NK-92 treated with Interleukin-12 subunit alpha and Interleukin-12 subunit beta, amount 100 ng/mL, for 24 hours (cell line): Measurements from ENCODE around the gene MGME1.

ENCODE experiments used
- DNase-seq: peaks from one replicate; lab custom pipeline; 2025; lab: John Stamatoyannopoulos, UW

Gene MGME1

DNA sequence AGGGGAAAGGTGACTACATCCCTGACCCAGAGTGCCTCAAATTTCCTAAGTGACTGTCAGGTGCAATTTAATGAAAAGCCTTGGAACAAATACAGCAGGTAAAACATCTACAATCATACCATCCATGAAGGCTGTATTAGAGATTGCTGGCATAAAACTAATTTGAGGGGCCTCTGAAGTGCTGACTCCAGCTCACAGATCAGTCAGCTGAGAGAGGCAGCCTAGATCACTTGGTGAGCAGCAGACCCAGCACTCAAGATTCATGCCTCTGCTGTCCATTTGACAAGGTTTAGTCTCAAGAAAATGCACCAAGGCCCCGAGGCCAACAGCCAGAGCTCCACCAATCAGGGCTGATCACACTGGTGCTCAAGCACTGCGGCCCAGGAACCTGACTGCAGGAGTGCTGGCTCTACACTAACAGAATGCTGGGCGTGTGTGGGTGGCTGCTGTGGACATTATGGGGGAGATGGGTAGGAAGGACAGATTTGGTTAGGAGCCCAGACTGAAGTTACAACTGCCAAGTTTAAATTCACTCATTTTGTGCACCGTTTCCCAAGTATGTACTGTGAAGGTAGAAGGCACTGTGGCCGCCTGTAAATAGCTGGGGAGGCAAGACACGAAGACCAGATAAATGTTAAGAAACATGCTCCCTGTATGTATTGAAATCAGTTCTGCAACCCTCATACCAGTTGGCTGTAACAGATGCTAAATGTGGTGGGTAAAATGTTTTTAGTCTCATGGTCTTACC is 28.4 kb upstream of the MGME1 start:
- DNase-seq: no peak

DNA sequence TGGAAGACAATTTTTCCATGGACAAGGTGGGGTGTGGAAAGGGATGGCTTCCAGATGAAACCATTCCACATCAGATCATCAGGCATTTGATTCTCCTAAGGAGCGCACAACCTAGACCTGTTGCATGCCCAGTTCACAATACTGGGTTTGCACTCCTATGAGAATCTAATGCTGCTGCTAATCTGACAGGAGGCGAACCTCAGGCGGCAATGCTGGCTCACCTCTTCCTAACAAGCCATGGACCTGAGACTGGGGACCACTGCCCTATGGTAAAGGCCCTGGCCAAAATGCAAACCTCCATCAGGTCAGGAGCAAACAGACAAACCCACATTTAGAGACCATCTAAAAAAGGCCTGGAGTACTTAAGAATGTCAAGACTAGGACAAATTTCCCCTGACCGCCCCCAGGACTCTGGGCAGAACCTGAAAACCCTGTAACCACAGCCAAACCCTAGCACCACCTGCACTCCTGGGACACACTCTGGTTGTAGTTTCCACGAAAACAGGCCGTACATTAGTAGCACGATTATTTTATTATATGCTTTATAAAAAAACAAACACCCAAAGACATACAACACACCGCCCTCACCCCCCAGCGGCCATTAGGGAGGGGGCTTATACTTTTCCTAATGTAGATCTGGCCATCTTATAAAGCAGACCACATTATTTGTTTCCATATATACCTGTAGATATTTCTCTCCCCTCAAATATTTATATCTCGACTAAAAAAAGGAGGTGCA is 27.6 kb upstream of the MGME1 start:
- DNase-seq: no peak

DNA sequence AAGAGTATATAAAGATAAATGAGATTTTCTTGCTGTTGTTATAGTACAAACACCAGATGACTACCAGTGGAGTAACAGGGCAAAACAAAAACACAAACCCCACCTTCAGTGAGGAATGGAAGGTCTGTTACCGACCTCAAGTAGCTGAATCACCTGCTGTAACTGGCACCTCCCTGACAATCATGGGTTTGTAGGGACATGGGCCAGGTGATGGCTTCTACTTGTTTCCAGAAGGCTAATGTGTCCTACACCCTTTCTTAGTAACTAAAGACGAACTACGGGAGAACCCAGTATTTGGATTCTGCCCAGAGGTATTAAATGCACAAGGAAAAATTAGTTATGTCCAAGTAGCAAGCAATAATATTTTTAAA is 27.0 kb upstream of the MGME1 start:
- DNase-seq: no peak

DNA sequence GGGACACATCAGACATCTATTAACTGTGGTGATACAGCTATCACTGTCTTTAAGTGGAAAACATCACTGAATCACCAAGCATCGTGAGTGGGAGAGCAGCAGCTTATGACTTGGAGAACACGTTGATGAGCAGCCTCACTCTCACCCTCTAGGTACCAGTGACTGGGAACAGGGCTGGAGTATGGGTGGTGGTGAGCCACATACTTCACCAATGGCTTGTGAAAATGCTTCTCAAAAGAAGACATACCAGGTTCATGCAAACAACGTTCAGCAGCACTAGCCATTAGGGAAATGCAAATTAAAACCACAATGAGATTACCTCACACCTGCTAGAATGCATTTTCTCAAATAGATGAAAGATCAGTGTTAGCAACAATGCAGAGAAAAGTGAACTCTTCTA is 25.5 kb upstream of the MGME1 start:
- DNase-seq: no peak

DNA sequence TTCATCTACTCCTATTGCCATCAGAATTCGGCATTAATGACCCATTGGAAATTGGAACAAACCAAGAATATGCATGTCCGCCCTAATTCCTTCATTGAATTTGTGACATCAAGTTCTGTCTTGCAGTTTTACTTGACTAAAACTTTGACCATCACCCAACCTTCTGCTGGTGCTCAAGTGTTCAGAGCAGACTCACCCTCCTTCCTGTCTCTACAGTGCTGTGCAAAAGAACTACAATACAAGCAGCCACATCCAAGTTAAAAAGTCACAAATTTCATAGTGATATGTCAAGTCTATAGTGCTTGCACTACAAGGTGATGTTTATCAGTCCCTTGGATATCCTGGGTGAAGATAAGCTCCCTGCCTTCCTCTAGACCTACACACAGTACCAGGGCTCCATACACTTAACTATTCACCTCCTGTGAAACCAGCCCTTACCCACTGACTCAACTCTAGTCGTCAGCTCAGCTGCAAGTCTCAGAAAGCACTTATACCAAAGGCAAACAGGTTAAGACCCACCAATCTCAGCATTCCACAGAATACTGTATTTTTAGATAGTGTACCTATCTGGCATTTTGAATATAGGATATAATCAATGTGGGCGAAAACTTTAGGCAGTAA is 23.9 kb upstream of the MGME1 start:
- DNase-seq: no peak

DNA sequence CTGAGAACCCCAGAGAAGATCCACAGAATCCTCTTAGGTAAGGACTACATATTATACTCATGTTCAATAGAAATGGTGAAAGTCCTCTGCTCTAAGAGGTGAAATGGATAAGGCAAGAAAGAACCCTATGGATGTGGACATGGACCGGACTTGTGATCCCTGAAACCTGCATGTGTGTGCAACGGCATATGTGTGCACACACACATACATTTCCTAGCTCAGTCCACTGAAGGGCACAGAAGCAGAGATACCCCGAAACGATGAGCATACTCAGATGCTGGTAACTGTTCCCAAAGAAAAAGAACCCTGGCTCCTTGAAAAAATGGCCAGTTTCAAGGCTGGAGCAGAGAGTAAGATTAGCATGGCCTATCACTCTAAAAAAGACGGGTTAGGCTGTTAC is 22.8 kb upstream of the MGME1 start:
- no peak for DNase-seq

DNA sequence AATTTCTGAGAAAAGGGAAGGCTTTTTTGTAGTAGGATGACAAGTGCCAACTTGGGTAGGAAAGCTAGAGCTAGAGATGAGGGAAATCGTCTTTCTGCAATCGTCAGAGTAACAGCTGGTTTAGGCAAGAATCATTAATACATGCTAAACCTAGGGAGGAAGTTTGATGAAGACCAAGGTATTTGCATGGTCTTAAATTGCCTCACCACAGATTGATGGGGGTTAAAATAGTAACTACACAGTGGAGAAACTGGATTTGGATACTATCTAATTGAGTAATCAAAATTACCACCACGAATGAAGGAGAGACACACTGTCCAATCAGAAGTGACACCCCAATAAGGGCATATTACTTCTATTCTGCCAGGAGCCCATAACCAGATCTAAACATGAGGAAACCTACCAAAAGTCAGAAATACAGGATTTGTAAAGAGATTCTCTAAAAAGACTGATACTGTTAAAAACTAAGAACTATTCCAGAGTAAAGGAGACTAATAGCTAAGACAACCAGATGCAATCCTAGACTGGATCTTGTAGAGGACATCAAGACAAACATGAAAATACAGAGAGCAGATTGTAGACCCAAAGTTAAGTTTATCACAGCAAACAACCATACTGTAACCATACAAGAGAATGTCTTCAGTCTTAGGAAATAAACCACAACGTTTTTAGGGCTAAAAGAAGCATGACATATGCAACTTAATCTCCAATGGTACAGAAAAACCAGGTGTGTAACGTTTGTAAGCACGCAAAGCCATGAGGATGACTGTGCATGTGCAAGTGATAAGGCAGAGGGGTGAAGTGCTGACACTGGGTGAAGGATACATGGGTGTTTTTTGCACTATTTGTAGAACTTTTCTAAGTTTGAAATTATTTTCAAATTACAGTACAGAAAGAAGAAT is 22.0 kb upstream of the MGME1 start:
- no peak for DNase-seq

DNA sequence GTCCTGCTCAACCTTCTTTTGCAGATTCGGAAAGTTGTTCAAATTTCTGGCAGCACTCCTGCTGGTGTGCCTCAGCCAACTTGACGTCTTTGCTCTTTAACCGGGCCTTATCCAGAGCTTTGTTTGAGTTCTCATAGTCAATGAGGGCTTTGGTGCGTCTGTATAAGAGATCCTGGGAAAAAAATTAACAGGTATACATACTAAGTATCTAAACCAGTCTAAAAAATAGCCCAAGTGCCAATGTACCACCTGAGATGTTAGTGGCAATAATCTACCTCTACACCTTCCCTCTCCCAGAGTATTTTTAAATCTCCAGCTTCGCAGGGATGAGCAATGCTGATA is 21.4 kb upstream of the MGME1 start:
- no peak for DNase-seq

DNA sequence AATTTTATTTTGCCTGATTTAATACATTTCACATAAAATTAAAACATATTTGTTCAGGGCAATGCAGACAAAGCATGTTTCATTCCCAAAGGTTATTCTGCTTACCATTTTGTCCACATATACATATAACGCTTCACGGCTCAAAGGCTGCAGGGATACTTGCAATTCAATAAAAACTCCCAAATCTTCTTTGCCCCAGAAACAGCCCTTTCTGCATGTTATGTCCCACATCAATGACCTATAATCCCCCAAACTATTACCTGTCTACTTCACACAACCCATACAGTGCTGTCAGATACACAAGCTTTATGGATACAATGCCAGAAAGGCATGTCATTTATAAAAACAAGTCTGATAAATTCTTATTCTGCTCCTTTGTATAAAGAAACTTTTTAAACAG is 20.4 kb upstream of the MGME1 start:
- no peak for DNase-seq

DNA sequence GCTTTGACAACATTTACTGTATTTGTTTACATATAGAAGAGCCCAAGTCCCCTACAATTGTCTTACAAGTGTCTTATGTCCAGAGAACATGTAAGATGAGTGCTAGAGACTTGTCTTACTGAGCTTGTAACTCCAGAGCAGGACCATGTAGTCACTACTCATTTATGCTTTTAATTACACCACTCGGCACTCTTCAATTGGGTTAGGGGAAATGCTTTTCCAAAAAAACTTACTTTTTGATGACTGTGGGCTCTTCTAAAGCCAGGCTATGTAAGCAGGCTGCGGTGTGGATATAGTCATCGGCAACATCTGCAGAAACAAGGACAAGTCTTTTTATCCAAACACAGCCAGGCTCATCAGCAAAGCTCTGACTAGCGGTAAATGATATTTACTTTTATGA is 18.9 kb upstream of the MGME1 start:
- no peak for DNase-seq

DNA sequence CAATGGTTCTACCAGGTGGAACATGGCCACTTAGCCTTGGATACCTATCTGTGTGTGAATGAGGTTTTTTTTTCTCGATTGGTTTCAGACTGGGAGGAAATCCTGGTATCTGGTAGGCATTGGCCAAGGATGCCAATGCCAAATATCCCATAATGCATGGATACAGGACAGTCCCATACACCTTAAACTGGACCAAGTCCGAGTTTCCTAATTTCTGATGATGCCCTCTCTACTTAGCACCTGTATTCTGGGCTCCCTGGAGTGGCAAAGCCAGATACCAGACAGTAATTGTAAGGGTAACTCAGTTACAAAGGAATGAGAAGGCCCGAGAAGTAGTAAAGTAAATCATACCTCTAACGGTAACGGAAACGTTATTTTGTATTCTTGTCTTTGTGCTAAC is 18.1 kb upstream of the MGME1 start:
- no peak for DNase-seq

DNA sequence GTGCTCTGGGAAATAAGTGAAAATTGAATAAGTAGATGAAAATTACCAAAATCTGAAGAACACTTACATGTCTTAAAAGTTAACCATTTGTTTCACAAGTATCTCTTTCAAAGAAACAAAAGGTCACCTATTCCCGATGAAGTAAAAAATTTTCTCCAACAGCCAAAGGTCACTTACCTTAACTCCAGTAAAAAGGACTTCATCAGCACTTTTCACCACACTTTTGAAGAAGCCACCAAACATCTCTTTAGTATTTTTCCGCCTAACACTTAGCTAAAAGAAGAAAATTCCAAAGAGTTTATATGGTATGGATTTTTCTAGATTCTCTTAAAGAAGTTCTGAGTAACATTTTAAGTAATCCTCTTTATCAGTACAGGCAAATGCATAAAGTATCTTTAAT is 17.5 kb upstream of the MGME1 start:
- DNase-seq: no peak

DNA sequence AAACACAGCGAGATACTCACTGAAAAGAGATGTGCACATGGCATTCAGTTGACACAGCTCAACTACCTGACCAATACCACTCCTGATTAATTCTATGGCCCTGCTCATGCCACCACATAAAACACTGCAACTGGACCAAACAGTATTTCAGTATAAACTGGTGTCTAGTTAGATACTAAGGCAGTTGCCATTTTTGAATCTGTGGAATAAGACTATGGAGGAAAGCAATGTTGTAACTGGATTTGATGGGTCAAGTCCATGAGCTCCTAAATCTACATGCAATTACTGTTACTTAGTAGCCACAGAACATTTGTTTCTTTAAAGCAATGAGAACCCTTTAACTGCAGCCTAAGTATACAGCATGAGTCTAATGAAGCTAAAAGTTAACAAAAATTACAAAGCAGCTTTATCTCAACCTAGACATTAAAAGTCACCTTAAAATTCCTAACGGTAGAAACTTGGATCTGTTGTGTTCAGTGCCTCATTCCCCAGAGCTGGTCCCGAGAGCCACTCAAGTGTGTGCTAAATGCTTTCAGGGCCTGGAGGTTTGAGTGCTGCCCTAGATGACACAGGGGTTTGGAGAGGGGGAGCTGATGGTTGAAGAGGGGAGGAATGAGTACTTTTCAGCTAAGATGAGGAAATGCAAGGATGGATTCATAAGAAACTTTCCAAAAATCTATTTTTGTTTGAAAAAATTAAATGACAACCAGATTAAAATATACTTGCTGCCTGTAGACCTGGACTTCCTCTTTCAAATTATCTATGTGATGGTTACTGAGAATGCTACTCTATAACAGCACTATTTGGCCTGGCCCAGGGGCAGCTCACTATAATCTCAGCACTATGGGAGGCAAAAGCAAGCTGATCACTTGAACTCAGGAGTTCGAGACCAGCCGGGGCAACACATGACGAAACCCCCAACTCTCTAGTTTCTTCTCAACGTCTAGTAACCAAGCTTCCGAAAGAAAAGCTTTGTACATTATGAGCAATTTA is 15.8 kb upstream of the MGME1 start:
- no peak for DNase-seq

DNA sequence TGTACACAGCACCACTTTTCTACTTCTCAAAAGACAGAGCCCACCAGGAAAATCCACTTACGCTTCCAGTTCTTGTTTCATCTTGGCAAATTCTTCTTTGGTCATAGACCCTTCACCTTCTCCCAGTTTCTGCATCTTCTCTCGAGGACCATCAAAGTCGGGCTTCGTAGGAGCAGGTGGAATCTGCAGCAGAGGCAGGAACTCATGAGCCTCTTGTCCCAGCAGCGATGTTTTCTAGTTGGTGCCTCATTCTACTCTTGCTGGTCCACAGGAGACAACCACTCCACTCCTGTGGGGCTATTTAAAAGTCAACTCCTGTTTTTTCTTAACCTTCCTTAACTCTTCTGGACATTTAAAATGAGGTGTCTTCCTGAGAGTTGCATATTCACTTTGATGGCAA is 14.9 kb upstream of the MGME1 start:
- DNase-seq: no peak

DNA sequence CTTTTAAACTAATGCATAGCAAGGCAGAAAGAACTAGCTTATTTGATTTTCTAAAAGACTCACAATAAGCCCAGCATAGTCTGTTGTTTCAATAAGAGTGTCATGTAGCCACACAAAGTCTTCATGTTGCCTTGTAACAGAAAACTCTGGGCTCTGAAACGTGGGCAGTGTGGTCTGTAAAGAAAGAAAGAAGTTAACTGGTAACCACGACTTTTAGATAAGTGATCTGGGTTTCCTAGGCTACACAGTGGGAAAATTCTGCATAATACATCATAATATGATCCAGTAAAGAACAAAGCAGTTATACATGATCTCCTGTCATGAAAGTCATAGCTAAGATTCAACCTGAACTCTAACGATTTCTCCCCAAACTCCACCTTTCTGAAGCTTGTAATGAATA is 13.5 kb upstream of the MGME1 start:
- DNase-seq: no peak

DNA sequence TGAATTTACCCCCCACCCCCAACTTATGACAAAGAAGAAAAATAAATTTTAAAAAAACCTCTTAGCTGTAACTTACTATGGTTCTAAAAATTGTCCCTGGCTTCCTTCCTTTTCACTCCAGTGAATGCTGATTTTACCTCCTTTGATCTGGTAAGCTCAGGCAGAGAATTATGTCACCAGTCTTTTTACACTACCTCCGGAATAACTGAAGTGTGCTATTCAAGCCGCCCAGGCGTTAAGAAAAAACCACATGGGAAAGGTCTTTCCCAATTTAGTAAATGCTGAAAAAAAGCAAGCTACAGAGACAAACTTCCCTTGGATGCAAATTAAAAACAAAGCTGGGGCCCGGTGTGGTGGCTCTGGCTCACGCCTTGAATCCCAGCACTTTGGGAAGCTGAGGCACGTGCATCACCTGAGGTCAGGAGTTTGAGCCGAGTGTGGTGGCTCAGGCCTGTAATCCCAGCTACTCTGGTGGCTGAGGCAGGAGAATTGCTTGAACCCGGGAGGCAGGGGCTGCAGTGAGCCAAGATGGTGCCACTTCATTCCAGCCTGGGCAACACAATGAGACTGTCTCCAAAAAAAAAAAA is 12.6 kb upstream of the MGME1 start:
- no peak for DNase-seq

DNA sequence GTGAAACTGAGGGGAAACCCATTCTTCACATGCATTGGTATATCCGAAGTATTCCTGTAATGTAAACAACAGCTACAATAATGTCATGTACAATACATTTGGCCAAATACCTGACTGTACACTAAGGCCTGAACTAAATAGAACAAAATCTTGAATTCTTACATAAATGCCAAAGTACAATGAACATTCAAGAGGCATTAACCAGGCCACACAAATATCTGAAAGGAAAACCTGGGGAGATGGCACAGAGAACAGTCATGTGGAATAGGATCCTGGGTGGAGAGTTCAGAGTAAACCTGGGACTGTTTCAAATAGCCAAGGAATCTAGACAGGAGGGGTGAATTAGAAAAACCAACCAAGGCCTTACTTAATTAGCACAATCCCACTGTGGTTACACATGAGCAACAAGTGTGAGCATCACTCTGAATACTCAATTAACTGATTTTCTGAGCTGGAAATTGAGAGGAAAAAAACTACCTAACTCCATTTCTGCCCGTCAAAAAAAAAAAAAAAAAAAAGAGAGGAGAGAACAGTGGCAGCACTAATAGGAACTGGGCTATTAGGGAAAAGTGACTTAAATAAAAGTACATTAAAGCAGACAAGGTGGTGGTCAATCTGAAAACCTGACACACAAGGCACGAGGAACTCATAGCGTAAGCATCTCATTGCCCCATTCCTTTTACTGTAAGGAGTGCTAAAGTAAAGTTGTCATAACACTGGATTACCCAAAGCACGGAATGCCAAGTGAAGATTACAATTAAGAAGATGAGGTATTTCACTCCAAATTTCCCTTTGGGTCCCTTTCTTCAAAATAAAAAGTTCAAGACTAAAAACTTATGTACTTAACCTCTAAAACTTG is 11.1 kb upstream of the MGME1 start:
- no peak for DNase-seq

DNA sequence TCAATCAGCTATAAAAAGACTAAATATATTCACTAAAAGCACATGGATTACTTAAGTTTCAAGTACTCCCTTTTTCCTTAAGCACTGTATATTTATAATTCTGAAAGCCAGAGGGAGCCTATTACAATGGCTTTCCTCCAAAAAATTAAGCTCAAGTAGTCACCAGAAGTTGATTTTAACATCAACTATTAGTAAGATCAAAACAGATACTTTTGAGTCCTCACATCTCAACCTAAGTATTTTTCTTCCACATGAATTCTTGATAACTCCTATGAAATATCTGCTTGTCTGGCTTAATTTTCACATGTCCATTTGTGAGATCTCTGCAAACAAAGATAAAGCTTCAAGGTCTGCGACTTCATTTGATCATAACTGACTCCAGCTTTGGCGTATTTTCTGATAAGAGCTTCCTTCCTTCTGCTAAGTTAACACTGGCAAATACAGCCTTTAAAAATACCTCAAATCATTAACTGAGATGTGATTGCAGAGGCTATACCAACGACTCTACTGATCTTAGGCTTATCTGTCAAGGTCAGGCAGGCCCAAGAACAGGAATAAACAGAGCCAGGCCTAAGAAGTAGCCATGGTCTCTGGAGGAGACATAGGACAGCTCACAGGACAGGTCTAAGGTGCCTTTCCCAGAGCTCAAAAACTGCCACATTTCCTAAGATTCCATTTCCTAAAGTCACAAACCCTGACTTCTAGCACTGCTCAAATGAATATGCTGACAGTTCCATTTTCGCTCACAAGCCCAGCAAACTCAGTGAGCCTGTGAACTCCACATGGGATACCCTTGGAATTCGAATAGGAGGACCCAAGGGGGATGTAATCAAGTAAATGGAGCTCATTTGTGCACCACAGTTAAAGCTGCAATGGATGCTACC is 10.2 kb upstream of the MGME1 start:
- DNase-seq: no peak

DNA sequence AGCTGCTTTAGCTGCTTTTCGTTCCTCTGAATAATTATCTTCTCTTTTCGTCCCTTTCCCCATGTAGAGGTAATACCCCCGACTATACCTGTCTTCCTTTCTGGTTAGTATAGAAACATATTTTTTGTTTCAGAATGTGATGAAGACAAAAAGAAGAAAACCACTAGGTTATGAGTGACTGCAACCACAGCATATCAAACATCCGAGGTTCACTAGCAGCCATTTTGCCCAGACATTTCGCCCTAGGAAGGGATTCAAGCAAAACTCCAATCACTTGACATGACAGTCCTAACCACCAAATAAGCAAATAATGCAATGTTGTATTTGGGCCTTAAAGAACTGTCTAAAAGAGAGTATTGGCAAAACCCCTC is 9.6 kb upstream of the MGME1 start:
- no peak for DNase-seq
